IPS DF 6.9 (cell line): Measurements from ENCODE around the gene TRIM8.

Experiments used
- DNase-seq: peaks from one replicate; pipeline ENCODE4 v3.0.0-alpha.2; 2013; ENCODE audit warnings: low read depth, low spot score
- H3K27ac ChIP-seq: one replicate; pipeline ENCODE4 v1.5.1; 2013; ENCODE audit warnings: low read length, control low read depth
- H3K27me3 ChIP-seq: 2 replicates; pipeline ENCODE4 v1.6.1; 2013; ENCODE audit warnings: mild to moderate bottlenecking, low read length; ENCODE audit not compliant: control insufficient read depth, insufficient read depth
- H3K36me3 ChIP-seq: 2 replicates; pipeline ENCODE4 v1.6.1; 2013; ENCODE audit warnings: low read length; ENCODE audit not compliant: control insufficient read depth, insufficient read depth
- H3K4me1 ChIP-seq: 2 replicates; pipeline ENCODE4 v1.6.1; 2013; ENCODE audit warnings: low read length; ENCODE audit not compliant: control insufficient read depth, insufficient read depth
- H3K4me3 ChIP-seq: 2 replicates; pipeline ENCODE4 v1.5.1; 2013; ENCODE audit warnings: mild to moderate bottlenecking, low read length
- H3K9me3 ChIP-seq: 2 replicates; pipeline ENCODE4 v1.6.1; 2013; ENCODE audit warnings: low read length, inconsistent platforms; ENCODE audit not compliant: control insufficient read depth, insufficient read depth
- WGBS: extraction: QIAGEN DNeasy Blood & Tissue Kit; methylation state at CpG from one replicate; pipeline ENCODE4 v1.1.7; 2013; ENCODE audit warnings: mixed read lengths, missing lambda C conversion rate; ENCODE audit not compliant: insufficient read length, insufficient coverage; 5-methylcytosine and 5-hydroxymethylcytosine counted together

Gene TRIM8

DNA sequence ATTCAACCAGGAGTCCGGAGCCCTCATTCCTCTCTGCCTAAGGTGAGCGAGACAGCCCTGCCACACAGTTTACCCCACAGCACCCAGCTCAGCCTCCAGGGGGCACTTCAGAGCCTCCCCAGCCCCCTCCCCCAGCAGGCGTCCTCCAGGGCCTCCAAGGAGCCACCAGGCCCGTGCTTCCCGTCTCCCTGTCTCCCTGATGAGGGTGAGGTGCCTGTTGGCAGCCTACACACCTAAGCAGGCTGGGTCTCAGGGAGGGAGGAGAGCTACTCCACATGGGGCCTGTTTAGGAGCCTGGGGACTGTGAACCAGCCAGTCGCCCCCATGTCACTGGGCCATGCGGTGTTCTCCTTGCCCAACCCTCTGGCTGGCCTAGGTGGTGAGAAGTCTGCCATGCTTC is 28.9 kb upstream of the TRIM8 start:
- no peak for DNase-seq
- Histone ChIP-seq H3K27me3 (no peaks in the 10 kb centered on the region), H3K4me3 (no peak overlapping the region), H3K36me3 (peaks cover 3% of the 10 kb centered on the region; the same call in 1 of the 2 replicates), H3K9me3 (no peaks in the 10 kb centered on the region), H3K27ac (no peak overlapping the region), H3K4me1 (peaks cover 2% of the 10 kb centered on the region)
- no CpG with 5 or more reads among the region's 7 CpGs for WGBS

DNA sequence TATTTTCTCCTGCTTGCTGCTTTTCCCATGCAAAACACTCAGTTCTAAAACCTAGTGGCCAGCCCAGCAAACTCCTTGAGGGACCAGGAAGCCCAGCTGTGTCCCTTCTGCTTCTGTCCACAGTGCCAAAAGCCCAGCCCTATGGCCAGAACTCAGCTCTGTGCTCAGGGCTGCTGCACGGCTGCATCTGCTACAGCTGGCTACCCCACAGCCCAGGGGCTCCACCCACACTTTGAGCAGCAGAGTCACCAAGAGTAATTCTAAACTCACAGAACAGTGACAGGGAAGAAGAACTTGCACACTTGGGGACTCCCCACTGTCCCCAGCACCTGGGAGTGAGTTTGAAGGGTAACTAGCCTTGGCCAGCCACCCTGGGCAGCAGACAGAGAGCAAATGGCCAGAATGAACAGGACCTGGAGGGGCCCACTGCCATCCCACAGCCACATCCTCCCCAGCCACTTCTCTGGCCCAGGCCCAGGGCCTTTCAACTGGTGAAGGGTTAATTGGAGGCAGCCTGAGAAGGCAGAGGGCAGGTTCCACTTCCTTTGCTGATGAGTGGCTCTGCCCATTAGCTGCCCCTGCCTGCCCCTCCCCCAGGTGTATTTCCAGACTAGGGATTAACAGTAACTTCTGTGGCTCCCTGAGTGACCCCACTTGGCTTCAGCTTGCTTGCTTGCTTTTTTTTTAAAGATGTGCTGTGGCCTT is 28.1 kb upstream of the TRIM8 start:
- no peak overlapping the region for H3K27ac ChIP-seq

DNA sequence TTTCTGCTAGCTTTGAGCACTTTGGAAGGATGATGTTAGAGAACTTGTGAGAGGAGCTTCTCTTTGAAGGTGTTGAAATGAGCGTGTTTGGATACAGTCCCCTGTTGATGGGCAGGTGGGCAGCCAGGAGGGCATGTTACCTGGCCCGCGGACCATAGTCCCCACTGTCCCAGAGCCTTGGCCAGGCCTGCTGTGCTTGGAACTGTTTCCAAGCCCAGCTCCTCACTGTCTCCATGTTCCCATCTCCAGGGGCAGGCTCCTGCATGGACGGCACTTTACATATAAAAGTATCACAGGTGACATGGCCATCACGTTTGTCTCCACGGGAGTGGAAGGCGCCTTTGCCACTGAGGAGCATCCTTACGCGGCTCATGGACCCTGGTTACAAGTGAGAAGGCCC is 27.2 kb upstream of the TRIM8 start:
- Histone ChIP-seq H3K4me3 (no peak overlapping the region), H3K27ac (no peak overlapping the region), H3K9me3 (no peaks in the 10 kb centered on the region), H3K36me3 (peaks cover 3% of the 10 kb centered on the region; the same call in 1 of the 2 replicates), H3K4me1 (peaks cover 2% of the 10 kb centered on the region), H3K27me3 (no peaks in the 10 kb centered on the region)
- no peak for DNase-seq
- WGBS: no CpG with 5 or more reads among the region's 9 CpGs

More for the DNA sequence above, 28.1 kb upstream of the TRIM8 start:
- H3K9me3 ChIP-seq: no peaks in the 10 kb centered on the region
- peaks cover 3% of the 10 kb centered on the region; the same call in 1 of the 2 replicates for H3K36me3 ChIP-seq
- H3K4me1 ChIP-seq: peaks cover 2% of the 10 kb centered on the region
- H3K4me3 ChIP-seq: no peak overlapping the region
- WGBS: no CpG with 5 or more reads among the region's 1 CpG
- DNase-seq: no peak
- no peaks in the 10 kb centered on the region for H3K27me3 ChIP-seq

- DNase-seq: no peak
- H3K27me3 ChIP-seq: no peaks in the 10 kb centered on the region
- no peak overlapping the region for H3K4me3 ChIP-seq
- H3K4me1 ChIP-seq: peaks cover 2% of the 10 kb centered on the region
- no peak overlapping the region for H3K27ac ChIP-seq
- H3K36me3 ChIP-seq: peaks cover 3% of the 10 kb centered on the region; the same call in 1 of the 2 replicates
- WGBS: no CpG with 5 or more reads among the region's 8 CpGs
- no peaks in the 10 kb centered on the region for H3K9me3 ChIP-seq
These were observed 26.5 kb upstream of the TRIM8 start for GRCh38 chr10:102617816-102618215.

DNA sequence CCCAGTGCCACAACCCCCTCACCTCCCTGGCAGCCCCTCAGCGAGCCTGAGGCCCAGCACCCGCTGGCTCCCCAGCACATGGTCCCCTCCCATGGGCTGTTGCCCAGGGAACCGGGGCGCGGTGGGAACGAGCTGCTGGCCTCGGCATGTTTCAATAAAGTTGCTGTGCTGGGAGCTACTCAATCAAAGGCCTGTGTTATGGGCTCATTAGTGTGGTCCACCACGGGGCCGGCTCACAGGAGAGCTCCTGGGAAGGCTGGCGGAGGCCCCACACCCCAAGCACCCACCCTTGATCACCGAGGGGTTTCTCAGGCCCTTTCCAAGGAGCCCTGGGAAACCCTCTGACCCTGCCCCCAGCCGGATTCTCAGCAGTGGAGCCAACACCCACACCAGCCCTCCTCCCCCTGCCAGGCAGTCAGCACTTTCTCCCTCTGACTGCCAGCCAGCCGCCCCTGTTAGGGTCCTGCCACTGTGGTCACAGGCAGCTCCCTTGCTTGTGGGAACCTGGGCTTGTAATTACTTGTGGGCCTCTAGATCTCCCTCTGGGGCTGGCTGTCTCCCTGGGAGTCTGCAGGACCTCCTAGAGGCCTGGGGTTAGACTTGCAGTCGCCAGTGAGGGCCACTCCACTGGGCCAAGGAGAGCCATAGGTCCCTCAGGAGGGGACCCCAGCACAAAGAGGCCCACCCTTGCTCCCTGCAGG is 24.8 kb upstream of the TRIM8 start:
- Histone ChIP-seq H3K4me3 (no peak overlapping the region), H3K9me3 (no peaks in the 10 kb centered on the region), H3K4me1 (peaks cover 2% of the 10 kb centered on the region), H3K27ac (no peak overlapping the region), H3K27me3 (no peaks in the 10 kb centered on the region), H3K36me3 (peaks cover 3% of the 10 kb centered on the region; the same call in 1 of the 2 replicates)
- WGBS: no CpG with 5 or more reads among the region's 14 CpGs
- DNase-seq: no peak

- Histone ChIP-seq H3K27ac (no peak overlapping the region), H3K9me3 (no peaks in the 10 kb centered on the region), H3K4me3 (no peak overlapping the region), H3K4me1 (peaks cover 2% of the 10 kb centered on the region), H3K36me3 (peaks cover 3% of the 10 kb centered on the region; the same call in 1 of the 2 replicates), H3K27me3 (no peaks in the 10 kb centered on the region)
- DNase-seq: no peak
- no CpG with 5 or more reads among the region's 5 CpGs for WGBS
These were observed 24.1 kb upstream of the TRIM8 start for GRCh38 chr10:102620138-102620590.

GRCh38 chr10:102620591-102621442 is 23.5 kb upstream of the TRIM8 start:
- no peaks in the 10 kb centered on the region for H3K4me1 ChIP-seq
- no peaks in the 10 kb centered on the region for H3K9me3 ChIP-seq
- no peaks in the 10 kb centered on the region for H3K27me3 ChIP-seq
- DNase-seq: no peak
- H3K36me3 ChIP-seq: peaks cover 3% of the 10 kb centered on the region; the same call in 1 of the 2 replicates
- no peak overlapping the region for H3K27ac ChIP-seq
- no CpG with 5 or more reads among the region's 15 CpGs for WGBS
- H3K4me3 ChIP-seq: no peak overlapping the region

DNA sequence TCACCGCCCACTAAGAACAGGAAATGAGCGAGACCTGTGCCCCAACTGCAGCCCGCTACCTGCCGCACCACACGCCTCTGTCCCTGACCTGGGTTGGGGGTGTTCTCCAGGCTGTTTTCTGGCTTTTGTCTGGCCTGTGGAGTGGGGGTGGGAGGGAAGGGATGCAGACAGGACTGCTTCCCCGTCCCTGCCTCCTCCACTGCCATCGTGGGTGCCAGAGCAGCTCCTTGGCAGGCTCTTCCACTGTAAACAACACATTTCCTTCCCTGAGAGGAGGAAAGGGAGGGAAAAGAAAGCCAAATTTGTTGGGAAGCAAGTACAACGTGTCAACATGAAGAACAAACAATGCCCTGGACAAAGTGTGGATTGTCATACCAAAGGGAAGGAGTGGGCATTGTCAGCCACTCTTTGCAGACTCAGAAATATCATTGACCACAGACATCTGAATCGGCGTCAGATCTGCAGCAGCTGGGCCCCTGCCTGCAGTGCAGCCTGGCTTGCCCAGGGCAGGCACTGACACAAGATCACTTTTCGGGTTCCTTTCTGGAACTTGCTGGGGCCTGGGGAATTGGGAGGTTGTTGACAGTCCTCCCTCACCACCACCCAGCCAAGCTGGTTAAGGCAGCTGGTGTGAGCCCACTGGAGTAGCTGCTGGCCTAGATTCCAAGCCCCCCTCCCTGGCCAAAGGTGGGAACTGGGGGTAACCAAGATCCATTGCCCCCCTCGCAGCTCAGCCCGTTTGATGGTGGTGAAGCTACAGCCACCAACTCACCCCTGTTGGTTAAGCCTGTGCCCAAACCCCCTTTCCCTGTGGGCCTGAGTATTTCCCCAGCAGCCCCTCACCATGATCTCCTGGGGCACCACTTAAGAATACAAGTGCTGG is 22.6 kb upstream of the TRIM8 start:
- DNase-seq: no peak
- H3K4me3 ChIP-seq: no peak overlapping the region
- no peak overlapping the region for H3K27ac ChIP-seq
- no peaks in the 10 kb centered on the region for H3K27me3 ChIP-seq
- H3K36me3 ChIP-seq: peaks cover 3% of the 10 kb centered on the region; the same call in 1 of the 2 replicates
- peaks cover 4% of the 10 kb centered on the region for H3K4me1 ChIP-seq
- no CpG with 5 or more reads among the region's 13 CpGs for WGBS
- H3K9me3 ChIP-seq: no peaks in the 10 kb centered on the region

DNA sequence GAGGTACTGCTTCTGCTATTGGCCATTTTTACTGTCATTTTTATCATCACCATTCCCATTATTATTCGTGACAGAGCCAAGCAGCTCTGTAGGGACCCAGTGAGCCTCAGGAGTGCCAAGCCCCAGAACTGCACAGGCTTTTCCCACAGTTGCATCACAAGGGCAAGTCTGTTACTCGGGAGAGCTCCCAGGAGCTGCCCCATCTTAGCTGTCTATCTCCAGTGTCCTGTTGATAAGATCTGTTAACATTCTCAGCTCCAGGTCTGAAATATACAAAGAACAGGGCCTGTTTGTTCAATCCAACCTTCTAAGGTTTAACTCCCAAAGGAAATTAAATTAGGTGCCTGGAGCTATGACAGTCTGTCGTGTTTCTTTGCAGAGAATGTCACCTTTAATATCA is 20.2 kb upstream of the TRIM8 start:
- no peak for DNase-seq
- Histone ChIP-seq H3K4me1 (peaks cover 15% of the 10 kb centered on the region), H3K9me3 (no peaks in the 10 kb centered on the region), H3K36me3 (peaks cover 2% of the 10 kb centered on the region; the same call in 1 of the 2 replicates), H3K27ac (no peak overlapping the region), H3K27me3 (no peaks in the 10 kb centered on the region), H3K4me3 (no peak overlapping the region)
- no CpG with 5 or more reads among the region's 3 CpGs for whole genome bisulfite sequencing
